ENCODE measurements around the gene RHOC.

RHOC gene

DNA sequence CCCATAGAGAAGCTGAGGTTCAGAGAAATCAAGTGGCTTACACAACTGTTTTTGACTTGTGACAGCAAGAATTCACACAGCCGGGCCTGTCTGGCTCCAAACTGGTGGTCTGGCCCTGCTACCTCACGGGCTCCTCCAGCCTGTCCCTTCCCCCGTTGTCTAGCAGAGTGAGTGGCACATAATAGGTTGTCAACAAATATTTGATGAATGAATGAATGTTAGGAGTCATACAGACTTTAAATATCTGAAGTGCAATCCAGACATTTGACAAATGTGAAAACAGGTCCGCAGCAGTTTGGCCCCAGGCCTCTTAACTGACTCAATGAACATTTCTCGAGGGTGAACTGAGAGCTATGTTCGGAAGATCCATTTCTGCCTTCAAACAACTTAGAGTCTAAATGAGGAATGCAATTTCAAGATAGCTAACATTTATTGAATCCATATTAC, 1.1 kb upstream of the RHOC start:
- DNase-seq (ENCODE audit: low read depth, low spot score): no peak
- TF ChIP-seq, protein P1, sequence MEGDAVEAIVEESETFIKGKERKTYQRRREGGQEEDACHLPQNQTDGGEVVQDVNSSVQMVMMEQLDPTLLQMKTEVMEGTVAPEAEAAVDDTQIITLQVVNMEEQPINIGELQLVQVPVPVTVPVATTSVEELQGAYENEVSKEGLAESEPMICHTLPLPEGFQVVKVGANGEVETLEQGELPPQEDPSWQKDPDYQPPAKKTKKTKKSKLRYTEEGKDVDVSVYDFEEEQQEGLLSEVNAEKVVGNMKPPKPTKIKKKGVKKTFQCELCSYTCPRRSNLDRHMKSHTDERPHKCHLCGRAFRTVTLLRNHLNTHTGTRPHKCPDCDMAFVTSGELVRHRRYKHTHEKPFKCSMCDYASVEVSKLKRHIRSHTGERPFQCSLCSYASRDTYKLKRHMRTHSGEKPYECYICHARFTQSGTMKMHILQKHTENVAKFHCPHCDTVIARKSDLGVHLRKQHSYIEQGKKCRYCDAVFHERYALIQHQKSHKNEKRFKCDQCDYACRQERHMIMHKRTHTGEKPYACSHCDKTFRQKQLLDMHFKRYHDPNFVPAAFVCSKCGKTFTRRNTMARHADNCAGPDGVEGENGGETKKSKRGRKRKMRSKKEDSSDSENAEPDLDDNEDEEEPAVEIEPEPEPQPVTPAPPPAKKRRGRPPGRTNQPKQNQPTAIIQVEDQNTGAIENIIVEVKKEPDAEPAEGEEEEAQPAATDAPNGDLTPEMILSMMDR (IDR thresholded peaks at IDR 0.05; ENCODE audit: low read depth, low read length): no peak
- in situ Hi-C loops (cut with HindIII; ENCODE audit: low sequenced_read_pairs): no loop called here
- H3K4me3 ChIP-seq (ENCODE audit: low read depth, low read length): no peak overlapping the region

DNA sequence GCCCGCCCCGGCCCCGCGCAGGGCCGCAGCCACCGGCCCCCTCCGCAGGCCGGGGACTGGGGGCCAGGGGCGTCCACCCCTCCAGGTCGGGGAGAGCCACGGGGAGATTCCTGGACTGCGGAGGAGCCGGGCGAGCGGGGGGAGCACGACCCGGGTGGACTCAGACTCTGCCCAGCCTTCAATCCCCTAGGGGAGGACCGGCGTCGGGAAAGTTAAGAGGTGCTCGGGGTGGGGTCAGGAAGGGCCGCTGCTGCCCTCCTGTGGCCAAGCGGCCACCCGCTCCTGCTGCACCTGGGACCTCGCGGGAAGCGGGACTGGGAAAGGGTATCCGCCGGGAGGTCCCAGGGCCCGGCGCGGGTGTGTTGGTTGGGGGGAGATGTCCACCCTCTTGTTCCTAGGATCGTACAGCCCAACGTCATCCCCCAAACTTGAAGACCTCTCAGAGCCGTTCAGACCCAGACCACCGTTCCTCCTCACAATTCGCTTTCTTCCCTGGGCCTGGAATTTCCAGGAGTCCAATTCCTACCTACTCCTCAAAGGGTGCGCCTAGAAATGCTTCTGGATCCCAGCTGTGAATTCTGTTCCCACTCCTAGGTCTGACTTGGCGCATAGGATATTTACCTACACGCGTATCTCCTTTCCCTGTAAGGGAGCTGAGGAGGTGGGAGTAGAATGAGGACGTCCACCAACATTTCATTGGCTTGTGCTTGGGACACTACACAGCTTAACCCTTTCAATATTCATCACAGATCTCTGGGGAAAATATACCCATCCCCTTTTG, 484 bp upstream of the RHOC start:
- H3K4me3 ChIP-seq (ENCODE audit: low read depth, low read length): peak overlapping the region; percentile 92
- peak; percentile 89 for DNase-seq (ENCODE audit: low read depth, low spot score)
- in situ Hi-C loops (cut with HindIII; ENCODE audit: low sequenced_read_pairs): no loop called here
- TF ChIP-seq, protein P1 (IDR thresholded peaks at IDR 0.05; ENCODE audit: low read depth, low read length): peak; percentile 95

DNA sequence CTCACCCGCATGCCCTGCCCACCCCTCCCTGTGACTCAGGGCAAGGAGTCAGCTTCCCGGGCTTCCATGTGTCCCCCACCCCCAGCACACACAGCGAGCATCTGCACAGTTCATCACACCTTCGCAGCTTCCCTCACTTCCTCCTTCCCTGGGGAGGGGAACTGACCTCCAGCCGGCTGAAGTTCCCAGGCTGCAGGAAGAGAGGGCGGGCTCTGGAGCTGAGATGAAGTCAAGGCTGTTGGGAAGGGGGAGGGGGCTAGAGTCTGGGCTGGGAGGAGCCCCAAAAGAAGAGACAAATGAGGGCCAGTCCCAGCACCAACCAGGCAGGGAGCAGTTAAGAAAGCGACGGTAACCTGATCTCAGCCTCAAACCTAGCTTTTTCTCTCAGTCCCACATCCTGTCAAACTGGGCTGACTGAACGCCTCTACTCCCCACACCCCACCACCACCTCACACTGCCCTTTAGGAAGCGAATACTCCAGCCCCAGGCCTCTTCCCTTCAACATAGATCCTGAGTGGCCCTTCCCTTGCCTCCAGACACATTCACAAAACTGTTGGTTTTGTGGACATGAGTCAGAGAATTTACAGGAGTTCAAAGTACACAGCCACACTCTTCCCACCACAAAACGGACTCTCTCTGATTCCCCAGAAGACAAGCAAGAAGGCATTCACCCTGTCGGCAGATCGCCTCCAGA, 1.8 kb downstream of the RHOC start:
- DNase-seq (ENCODE audit: low read depth, low spot score): peak; percentile 97
- in situ Hi-C loops (cut with HindIII; ENCODE audit: low sequenced_read_pairs): no loop called here

DNA sequence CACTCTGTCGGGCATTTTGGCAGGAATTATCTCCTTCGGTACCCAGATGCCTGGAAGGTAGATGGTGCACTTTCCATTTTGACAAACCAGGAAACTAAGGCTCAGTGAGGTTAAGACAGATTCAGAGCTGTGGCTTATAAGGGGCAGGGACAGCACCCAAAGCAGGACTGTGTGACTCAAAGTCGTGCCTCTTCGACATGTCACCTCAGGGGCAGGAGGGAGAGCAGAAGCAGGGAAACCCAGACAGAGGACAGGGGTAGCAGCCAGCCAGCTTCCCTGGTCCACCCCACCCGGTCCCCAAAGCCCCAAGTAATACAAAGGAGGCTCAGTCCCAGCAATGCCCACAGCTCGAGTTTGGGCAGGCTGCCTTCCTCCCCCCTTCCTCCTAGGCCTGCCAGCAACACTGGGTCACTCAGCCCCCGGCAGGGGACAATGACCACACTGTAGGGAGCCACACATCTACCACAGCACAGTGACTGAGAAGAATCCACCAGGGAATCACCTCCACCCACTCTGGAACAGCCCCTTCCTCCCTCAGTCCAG, 2.5 kb downstream of the RHOC start:
- peak overlapping the region; percentile 92 for H3K4me3 ChIP-seq (ENCODE audit: low read depth, low read length)
- in situ Hi-C loops (cut with HindIII; ENCODE audit: low sequenced_read_pairs): no loop called here
- DNase-seq (ENCODE audit: low read depth, low spot score): no peak
- TF ChIP-seq, protein P1 (IDR thresholded peaks at IDR 0.05; ENCODE audit: low read depth, low read length): no peak

More for the DNA sequence above, 1.8 kb downstream of the RHOC start:
- TF ChIP-seq, protein P1 (IDR thresholded peaks at IDR 0.05; ENCODE audit: low read depth, low read length): no peak
- H3K4me3 ChIP-seq (ENCODE audit: low read depth, low read length): peak overlapping the region; percentile 92

DNA sequence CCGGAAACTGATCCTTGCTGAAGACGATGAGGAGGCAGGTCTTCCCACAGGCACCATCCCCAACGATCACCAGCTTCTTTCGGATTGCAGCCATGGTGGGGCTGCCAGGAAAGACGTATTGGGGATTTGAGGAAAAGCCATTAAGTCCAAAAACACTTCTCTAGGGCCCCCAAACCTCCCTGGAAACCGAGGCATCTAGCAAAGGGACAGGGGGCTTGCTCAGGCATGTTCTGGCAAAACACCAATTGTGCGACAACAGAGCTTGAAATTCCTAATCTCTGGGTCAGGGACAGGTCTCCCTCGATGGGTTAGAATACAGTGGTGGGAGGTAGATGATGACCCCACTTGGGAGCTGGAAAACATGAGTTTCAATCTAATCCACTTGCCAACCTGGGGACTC, 3.2 kb downstream of the RHOC start:
- in situ Hi-C loops (cut with HindIII; ENCODE audit: low sequenced_read_pairs): no loop called here
- TF ChIP-seq, protein P1 (IDR thresholded peaks at IDR 0.05; ENCODE audit: low read depth, low read length): no peak
- DNase-seq (ENCODE audit: low read depth, low spot score): no peak
- no peak overlapping the region for H3K4me3 ChIP-seq (ENCODE audit: low read depth, low read length)

DNA sequence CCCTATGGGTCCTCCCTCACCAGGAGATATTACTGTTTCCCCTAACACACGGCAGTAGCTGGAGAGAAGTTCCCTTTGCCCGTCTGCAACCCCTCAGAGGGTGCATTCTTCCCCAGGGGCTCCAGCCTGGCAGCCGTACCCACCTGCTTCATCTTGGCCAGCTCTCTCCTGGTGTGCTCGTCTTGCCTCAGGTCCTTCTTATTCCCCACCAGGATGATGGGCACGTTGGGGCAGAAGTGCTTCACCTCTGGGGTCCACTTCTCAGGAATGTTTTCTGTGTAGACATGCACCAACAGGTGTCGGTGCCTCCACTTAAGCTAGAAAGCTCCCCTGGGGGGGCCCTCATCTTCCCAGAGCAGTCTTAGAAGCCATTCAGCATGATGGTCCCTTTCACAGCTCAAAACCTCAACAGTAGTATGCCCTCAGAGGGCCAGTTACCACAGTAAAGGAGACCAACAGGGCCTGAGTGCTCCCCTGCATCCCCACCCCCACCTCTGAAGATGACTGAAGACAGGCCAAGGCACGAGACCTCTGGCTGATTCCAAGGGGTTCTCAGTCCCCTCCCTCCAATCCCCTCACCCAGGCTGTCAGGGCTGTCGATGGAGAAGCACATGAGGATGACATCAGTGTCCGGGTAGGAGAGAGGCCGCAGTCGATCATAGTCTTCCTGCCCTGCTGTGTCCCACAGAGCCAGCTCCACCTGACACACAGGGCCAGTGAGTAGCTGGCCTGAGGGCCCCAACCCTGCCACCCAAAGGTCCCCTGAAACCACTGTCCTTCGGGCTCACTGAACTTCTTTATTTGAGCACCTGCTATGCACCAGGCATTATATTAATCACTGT, 4.3 kb downstream of the RHOC start:
- in situ Hi-C loops (cut with HindIII; ENCODE audit: low sequenced_read_pairs): no loop called here
- H3K4me3 ChIP-seq (ENCODE audit: low read depth, low read length): no peak overlapping the region
- TF ChIP-seq, protein P1 (IDR thresholded peaks at IDR 0.05; ENCODE audit: low read depth, low read length): no peak
- DNase-seq (ENCODE audit: low read depth, low spot score): no peak

Data from astrocyte of the spinal cord (primary cell).